Loucy (cell line): ENCODE results near the gene KCMF1.

Source experiments
- H2AFZ ChIP-seq: fragments of 200-600 bp; sonication (generic); 2 replicates; pipeline ENCODE4 v1.6.0; 2016; ENCODE audit warnings: antibody characterized with exemption, mild to moderate bottlenecking, low read length, moderate library complexity
- H3F3A ChIP-seq: fragments of 200-600 bp; 2 replicates; pipeline ENCODE4 v1.6.0; 2016; ENCODE audit warnings: antibody characterized with exemption, low read depth, mild to moderate bottlenecking
- H3K27me3 ChIP-seq: fragments of 200-600 bp; sonication (generic); 2 replicates; pipeline ENCODE4 v1.6.1; 2014; ENCODE audit warnings: low read length, mild to moderate bottlenecking; ENCODE audit not compliant: insufficient read depth, poor library complexity, severe bottlenecking
- H3K36me3 ChIP-seq: fragments of 200-600 bp; sonication (generic); 2 replicates; pipeline ENCODE4 v1.6.1; 2016; ENCODE audit warnings: low read length; ENCODE audit not compliant: insufficient read depth
- H3K4me1 ChIP-seq: fragments of 200-600 bp; sonication (generic); 2 replicates; pipeline ENCODE4 v1.5.1; 2014; ENCODE audit warnings: low read length, mild to moderate bottlenecking; ENCODE audit not compliant: insufficient read depth, poor library complexity, severe bottlenecking
- H3K4me2 ChIP-seq: fragments of 200-600 bp; sonication (generic); 2 replicates; pipeline ENCODE4 v1.6.0; 2014; ENCODE audit warnings: antibody characterized with exemption, low read length, low read depth, mild to moderate bottlenecking; ENCODE audit not compliant: poor library complexity, severe bottlenecking
- H3K4me3 ChIP-seq: fragments of 200-600 bp; sonication (generic); 2 replicates; pipeline ENCODE4 v1.5.1; 2014; ENCODE audit warnings: low read length, mild to moderate bottlenecking, mixed read lengths; ENCODE audit not compliant: poor library complexity, severe bottlenecking
- H3K79me2 ChIP-seq: fragments of 200-600 bp; sonication (generic); 2 replicates; pipeline ENCODE4 v1.6.1; 2014; ENCODE audit warnings: low read length; ENCODE audit not compliant: insufficient read depth
- H3K9ac ChIP-seq: fragments of 200-600 bp; sonication (generic); 2 replicates; pipeline ENCODE4 v1.6.0; 2014; ENCODE audit warnings: mild to moderate bottlenecking, low read depth, low read length, moderate library complexity; ENCODE audit not compliant: poor library complexity, severe bottlenecking
- H3K9me2 ChIP-seq: fragments of 200-600 bp; sonication (generic); replicated peaks from 2 replicates; pipeline ENCODE4 v1.6.1; 2016; ENCODE audit warnings: low read depth, low read length, mixed read lengths
- H3K9me3 ChIP-seq: fragments of 200-600 bp; sonication (generic); 2 replicates; pipeline ENCODE4 v1.6.1; 2014; ENCODE audit warnings: mild to moderate bottlenecking, antibody characterized with exemption, low read length, low read depth; ENCODE audit not compliant: insufficient read depth
- H4K20me1 ChIP-seq: fragments of 200-600 bp; sonication (generic); 2 replicates; pipeline ENCODE4 v1.6.0; 2014; ENCODE audit warnings: antibody characterized with exemption, low read length, mild to moderate bottlenecking; ENCODE audit not compliant: insufficient read depth, poor library complexity, severe bottlenecking
- CTCF ChIP-seq: fragments of 200-600 bp; sonication (generic); conservative IDR thresholded peaks from 2 replicates; pipeline ENCODE4 v1.5.1; 2014; ENCODE audit warnings: mild to moderate bottlenecking, antibody characterized with exemption, low read length
- EZH2phosphoT487 ChIP-seq: fragments of 200-600 bp; IDR thresholded peaks from 2 replicates; pipeline ENCODE4 v1.6.1; 2018; ENCODE audit warnings: antibody characterized with exemption, mild to moderate bottlenecking, moderate library complexity, borderline replicate concordance

Gene KCMF1

GRCh38 chr2:84989927-84990326 lies 19.0 kb downstream of the KCMF1 start:
- Histone ChIP-seq H3K79me2 (peaks cover 98% of the 10 kb centered on the region), H3K9ac (no peak overlapping the region), H3F3A (no peaks in the 10 kb centered on the region), H3K9me3 (no peaks in the 10 kb centered on the region), H3K4me2 (no peak overlapping the region), H3K36me3 (no peaks in the 10 kb centered on the region), H4K20me1 (peaks cover 69% of the 10 kb centered on the region), H3K9me2 (no peaks in the 10 kb centered on the region), H2AFZ (no peak overlapping the region), H3K4me3 (no peak overlapping the region), H3K4me1 (peaks cover 6% of the 10 kb centered on the region), H3K27me3 (no peaks in the 10 kb centered on the region)
- TF ChIP-seq EZH2phosphoT487: no peak
- TF ChIP-seq CTCF: no peak

GRCh38 chr2:84991404-84992160 lies 20.6 kb downstream of the KCMF1 start:
- TF ChIP-seq EZH2phosphoT487 (no peak), CTCF (no peak)
- Histone ChIP-seq H4K20me1 (peaks cover 71% of the 10 kb centered on the region), H3K27me3 (no peaks in the 10 kb centered on the region)

GRCh38 chr2:84995826-84996225 lies 24.9 kb downstream of the KCMF1 start:
- Histone ChIP-seq H3K36me3 (no peaks in the 10 kb centered on the region), H3K27me3 (no peaks in the 10 kb centered on the region), H4K20me1 (peaks cover 66% of the 10 kb centered on the region), H3F3A (no peaks in the 10 kb centered on the region), H3K9me2 (no peaks in the 10 kb centered on the region), H2AFZ (no peak overlapping the region), H3K9ac (no peak overlapping the region), H3K79me2 (peaks cover 93% of the 10 kb centered on the region), H3K4me2 (no peak overlapping the region), H3K4me3 (no peak overlapping the region), H3K4me1 (no peaks in the 10 kb centered on the region), H3K9me3 (no peaks in the 10 kb centered on the region)
- TF ChIP-seq EZH2phosphoT487 (no peak), CTCF (no peak)

More at GRCh38 chr2:84991404-84992160, 20.6 kb downstream of the KCMF1 start:
- no peaks in the 10 kb centered on the region for H3K9me2 ChIP-seq
- H3F3A ChIP-seq: no peaks in the 10 kb centered on the region
- no peak overlapping the region for H2AFZ ChIP-seq
- peaks cover 96% of the 10 kb centered on the region for H3K79me2 ChIP-seq
- no peak overlapping the region for H3K9ac ChIP-seq
- no peak overlapping the region for H3K4me2 ChIP-seq
- no peaks in the 10 kb centered on the region for H3K9me3 ChIP-seq
- H3K4me1 ChIP-seq: peaks cover 6% of the 10 kb centered on the region
- H3K36me3 ChIP-seq: no peaks in the 10 kb centered on the region
- no peak overlapping the region for H3K4me3 ChIP-seq
